ENCODE measurements around the gene JMJD8. TPM values are rescaled to one million over a fixed set of nuclear protein-coding genes. Genes with fewer than 3 reads are reported as not detected.
A peak's percentile ranks its signal among the peaks of the same experiment; 100 is the strongest.
"Not testable (repeated sequence)": the region's sequence is repeated elsewhere in the genome, so short reads cannot be mapped to it uniquely, and the experiment has no call there.

JMJD8 gene
- total and polyA plus RNA-seq, 10 donors: 24.9 to 58.7 (median 35.9) TPM

DNA sequence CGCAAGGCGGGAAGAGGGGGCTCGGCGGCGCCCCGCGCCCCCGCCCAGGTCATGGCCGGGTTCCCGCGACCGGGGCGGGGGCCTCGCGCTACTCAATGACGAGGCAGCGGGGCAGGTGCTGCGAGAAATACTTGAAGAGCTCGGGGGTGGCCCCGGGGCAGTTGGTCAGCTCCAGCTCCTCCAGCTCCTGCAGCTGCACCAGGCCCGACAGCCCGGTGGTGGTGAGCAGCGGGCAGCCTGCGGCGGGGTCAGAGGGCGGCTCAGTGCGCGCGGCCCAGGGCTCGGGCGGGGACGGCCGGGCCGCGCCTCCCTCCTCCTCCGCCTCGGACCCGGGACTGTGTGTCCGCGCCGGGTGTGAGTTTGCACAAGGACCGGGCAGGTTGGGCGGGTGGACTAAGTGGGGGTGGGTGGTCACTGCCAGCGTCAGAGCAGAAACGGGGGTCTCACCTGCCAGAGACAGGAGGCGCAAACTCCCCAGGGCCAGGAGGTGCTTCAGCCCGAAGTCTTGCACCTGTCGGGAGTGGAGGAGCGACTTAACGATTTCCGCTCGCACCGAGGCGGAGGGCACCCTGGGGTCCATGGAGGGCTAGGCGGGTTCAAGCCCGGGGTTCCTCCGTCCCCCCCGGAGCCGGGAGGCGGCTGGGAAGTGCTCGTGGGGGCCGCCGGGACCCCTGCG, 10.2 kb upstream of the JMJD8 start:
- peaks cover 19 to 50% (median 39%) of the 10 kb centered on the region in 6 donors for H3K4me1 ChIP-seq
- WGBS, 5 donors: 2 to 11% (median 4%) methylated on average over 11 to 64 of the region's 64 CpGs
- H3K9me3 ChIP-seq: no peaks in the 10 kb centered on the region
- H3K4me3 ChIP-seq: peak overlapping the region; percentile 6 to 72 (median 46)
- H3K36me3 ChIP-seq: no peaks in the 10 kb centered on the region
- no peak for TF ChIP-seq POLR2A (IDR thresholded peaks at IDR 0.05)
- TF ChIP-seq POLR2AphosphoS5 (IDR thresholded peaks at IDR 0.05): no peak
- TF ChIP-seq, protein P1, sequence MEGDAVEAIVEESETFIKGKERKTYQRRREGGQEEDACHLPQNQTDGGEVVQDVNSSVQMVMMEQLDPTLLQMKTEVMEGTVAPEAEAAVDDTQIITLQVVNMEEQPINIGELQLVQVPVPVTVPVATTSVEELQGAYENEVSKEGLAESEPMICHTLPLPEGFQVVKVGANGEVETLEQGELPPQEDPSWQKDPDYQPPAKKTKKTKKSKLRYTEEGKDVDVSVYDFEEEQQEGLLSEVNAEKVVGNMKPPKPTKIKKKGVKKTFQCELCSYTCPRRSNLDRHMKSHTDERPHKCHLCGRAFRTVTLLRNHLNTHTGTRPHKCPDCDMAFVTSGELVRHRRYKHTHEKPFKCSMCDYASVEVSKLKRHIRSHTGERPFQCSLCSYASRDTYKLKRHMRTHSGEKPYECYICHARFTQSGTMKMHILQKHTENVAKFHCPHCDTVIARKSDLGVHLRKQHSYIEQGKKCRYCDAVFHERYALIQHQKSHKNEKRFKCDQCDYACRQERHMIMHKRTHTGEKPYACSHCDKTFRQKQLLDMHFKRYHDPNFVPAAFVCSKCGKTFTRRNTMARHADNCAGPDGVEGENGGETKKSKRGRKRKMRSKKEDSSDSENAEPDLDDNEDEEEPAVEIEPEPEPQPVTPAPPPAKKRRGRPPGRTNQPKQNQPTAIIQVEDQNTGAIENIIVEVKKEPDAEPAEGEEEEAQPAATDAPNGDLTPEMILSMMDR (IDR thresholded peaks at IDR 0.05 in 8 of 11, conservative IDR thresholded peaks at IDR 0.05 in 3 of 11): no peak
- peak overlapping the region in 2 of 8 donors; percentile 56 to 73 for H3K27ac ChIP-seq
- H3K27me3 ChIP-seq (replicated peaks in 1 of 7): peaks cover 0 to 78% (median 43%) of the 10 kb centered on the region in 7 donors
- intact Hi-C loops (cut with DNase I; ENCODE audit: low total_unique reads): no loop called here
- no peak for DNase-seq

DNA sequence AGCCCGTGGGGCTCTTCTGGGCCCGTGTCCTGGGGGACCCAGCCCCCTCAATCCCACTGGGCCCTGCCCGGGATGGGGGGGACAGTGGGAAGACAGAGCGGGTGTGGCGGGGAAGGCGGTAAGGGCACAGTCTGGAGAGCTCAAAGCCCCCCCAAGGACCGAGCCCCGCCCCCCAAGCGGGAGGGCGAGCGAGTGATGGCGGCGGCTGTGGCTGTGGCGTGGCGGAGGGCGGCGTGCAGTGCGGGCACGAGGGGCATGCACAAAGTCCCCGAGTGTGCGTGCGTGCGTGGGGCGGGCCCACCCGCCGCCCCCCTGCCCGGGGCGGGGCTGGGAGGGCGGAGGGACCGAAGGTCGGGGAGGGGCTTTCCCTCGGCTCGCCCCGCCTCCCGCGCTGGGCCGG, 9.6 kb upstream of the JMJD8 start:
- H3K27me3 ChIP-seq (replicated peaks in 1 of 7): peaks cover 0 to 73% (median 39%) of the 10 kb centered on the region in 7 donors
- H3K36me3 ChIP-seq: no peaks in the 10 kb centered on the region
- intact Hi-C loops (cut with DNase I; ENCODE audit: low total_unique reads): no loop called here
- peak overlapping the region in 4 of 8 donors; percentile 40 to 72 (median 46) for H3K4me3 ChIP-seq
- peaks cover 25 to 54% (median 45%) of the 10 kb centered on the region in 6 donors for H3K4me1 ChIP-seq
- peak overlapping the region in 1 of 8 donors; percentile 11 for H3K27ac ChIP-seq
- no peaks in the 10 kb centered on the region for H3K9me3 ChIP-seq
- no peak for DNase-seq
- WGBS, 5 donors: 3 to 24% (median 13%) methylated on average over 17 to 37 of the region's 37 CpGs; no CpG with 5 or more reads in 1 of the 5 donors
- TF ChIP-seq POLR2A (IDR thresholded peaks at IDR 0.05) (no peak), POLR2AphosphoS5 (IDR thresholded peaks at IDR 0.05) (peak in 1 of 3 donors; percentile 1)
- TF ChIP-seq, protein P1 (IDR thresholded peaks at IDR 0.05 in 8 of 11, conservative IDR thresholded peaks at IDR 0.05 in 3 of 11): no peak

DNA sequence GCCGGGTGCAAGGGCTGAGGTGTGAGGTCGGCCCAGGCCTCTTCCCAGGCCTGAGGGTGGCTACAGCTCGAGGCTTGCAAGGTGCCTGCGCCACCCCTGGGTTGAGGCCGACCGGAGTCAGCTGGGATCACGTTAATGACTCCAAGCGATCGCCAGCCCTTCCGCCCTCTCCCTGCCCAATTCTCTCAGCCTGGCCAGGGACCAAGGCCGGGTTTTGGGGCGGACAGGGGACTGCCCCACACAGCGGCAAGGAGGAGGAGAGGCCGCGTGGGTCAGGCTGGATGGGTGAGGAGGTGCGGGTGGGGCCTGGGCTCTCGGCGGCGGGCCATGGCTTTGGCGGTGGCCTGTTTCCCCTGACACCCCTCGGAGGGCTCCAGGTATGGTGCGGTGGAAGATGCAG, 9.2 kb upstream of the JMJD8 start:
- no peak overlapping the region for H3K27ac ChIP-seq
- H3K27me3 ChIP-seq (replicated peaks in 1 of 7): peaks cover 0 to 69% (median 39%) of the 10 kb centered on the region in 7 donors
- DNase-seq: no peak
- no peaks in the 10 kb centered on the region for H3K36me3 ChIP-seq
- TF ChIP-seq POLR2AphosphoS5 (IDR thresholded peaks at IDR 0.05): peak in 1 of 3 donors; percentile 19
- TF ChIP-seq, protein P1 (IDR thresholded peaks at IDR 0.05 in 8 of 11, conservative IDR thresholded peaks at IDR 0.05 in 3 of 11): no peak
- no peaks in the 10 kb centered on the region for H3K9me3 ChIP-seq
- H3K4me3 ChIP-seq: peak overlapping the region in 1 of 8 donors; percentile 72
- 43 to 67% (median 53%) methylated on average over 9 to 22 of the region's 22 CpGs for WGBS, 5 donors
- intact Hi-C loops (cut with DNase I; ENCODE audit: low total_unique reads): no loop called here
- peaks cover 25 to 58% (median 49%) of the 10 kb centered on the region in 6 donors for H3K4me1 ChIP-seq

DNA sequence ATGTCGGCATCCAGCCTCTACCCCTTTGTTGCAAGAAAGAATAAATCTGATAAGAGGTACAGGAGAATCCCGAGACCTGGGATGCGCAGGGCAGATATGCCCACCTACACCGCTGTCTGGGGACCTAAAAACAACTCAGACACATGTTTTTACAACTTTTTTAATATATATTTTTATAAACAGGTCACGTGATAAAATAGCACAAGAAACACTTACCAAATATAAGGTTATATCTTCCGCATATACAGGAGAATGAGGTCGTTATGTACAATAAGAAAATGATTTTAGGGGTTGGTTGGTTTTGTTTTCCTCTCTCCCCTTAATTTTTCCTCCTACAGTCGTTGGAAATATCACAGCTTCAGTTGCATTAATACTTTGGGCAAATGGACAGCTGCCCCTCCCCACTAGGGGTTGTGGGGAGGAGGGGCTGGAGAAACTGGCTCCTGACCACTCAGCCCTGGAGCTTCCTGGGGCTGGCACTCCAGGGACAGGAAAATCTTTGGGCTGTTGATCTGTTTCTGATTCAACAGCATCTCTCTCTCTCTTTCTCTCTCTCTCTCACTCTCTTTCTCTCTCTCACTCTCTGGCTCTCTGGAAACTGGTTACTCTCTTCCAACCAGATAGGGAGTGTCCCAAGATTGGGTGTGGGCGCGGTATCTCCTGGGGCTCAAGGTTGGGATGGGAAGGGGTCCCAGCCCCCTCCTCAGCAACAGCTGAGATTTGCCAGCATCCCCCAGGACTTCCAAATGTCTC, 8.4 kb upstream of the JMJD8 start:
- Histone ChIP-seq H3K9me3 (no peaks in the 10 kb centered on the region), H3K27me3 (replicated peaks in 1 of 7) (peaks cover 0 to 61% (median 39%) of the 10 kb centered on the region in 7 donors), H3K36me3 (peaks cover 0 to 7% (median 1%) of the 10 kb centered on the region in 6 donors), H3K4me1 (peaks cover 25 to 66% (median 54%) of the 10 kb centered on the region in 6 donors), H3K27ac (no peak overlapping the region), H3K4me3 (no peak overlapping the region)
- no peak for DNase-seq
- TF ChIP-seq POLR2AphosphoS5 (IDR thresholded peaks at IDR 0.05): no peak
- TF ChIP-seq, protein P1 (IDR thresholded peaks at IDR 0.05 in 8 of 11, conservative IDR thresholded peaks at IDR 0.05 in 3 of 11): no peak
- no peak for TF ChIP-seq POLR2A (IDR thresholded peaks at IDR 0.05)
- 70 to 77% (median 75%) methylated on average over 10 of the region's 10 CpGs for WGBS, 5 donors
- intact Hi-C loops (cut with DNase I; ENCODE audit: low total_unique reads): no loop called here

DNA sequence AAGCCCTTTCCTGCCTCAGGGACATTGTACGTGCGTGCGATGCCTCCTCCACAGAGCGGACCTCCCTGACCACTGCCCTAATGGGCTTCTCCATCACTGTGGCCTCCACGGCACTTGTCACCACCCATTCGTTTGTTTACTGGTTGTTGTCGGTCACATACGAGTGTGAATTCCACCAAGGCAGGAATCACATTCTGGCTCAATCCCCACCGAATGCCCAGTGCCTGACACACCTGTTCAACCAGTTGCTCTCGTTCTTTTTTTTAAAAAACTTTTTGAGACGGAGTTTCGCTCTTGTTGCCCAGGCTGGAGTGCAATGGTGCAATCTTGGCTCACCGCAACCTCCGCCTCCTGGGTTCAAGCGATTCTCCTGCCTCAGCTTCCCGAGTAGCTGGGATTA, 7.1 kb upstream of the JMJD8 start:
- H3K36me3 ChIP-seq: peaks cover 0 to 20% (median 13%) of the 10 kb centered on the region in 6 donors
- 86 to 92% (median 90%) methylated on average over 16 of the region's 16 CpGs for WGBS, 5 donors
- H3K27me3 ChIP-seq (replicated peaks in 1 of 7): peaks cover 0 to 48% (median 33%) of the 10 kb centered on the region in 7 donors
- DNase-seq; intact Hi-C loops (cut with DNase I; ENCODE audit: low total_unique reads); H3K4me3 ChIP-seq; H3K27ac ChIP-seq; H3K9me3 ChIP-seq: not testable (repeated sequence)
- peaks cover 25 to 73% (median 56%) of the 10 kb centered on the region in 6 donors for H3K4me1 ChIP-seq

Measured in spleen (tissue), 11 donors.